GM19455 (cell line): ENCODE results near the gene FABP1.

Experiments used
- ATAC-seq: cut with Tn5 transposase; IDR thresholded peaks from one replicate; pipeline ENCODE4 v1.9.1; 2021; ENCODE audit not compliant: unreplicated experiment

The FABP1 gene

GRCh38 chr2:88085099-88085498 lies 42.8 kb downstream of the FABP1 start:
- no peak for ATAC-seq

- ATAC-seq, result no peak
Measured at GRCh38 chr2:88082781-88083180, 45.1 kb downstream of the FABP1 start.

GRCh38 chr2:88081924-88082608 lies 45.8 kb downstream of the FABP1 start:
- no peak for ATAC-seq

- no peak for ATAC-seq
Measured at GRCh38 chr2:88080545-88080944, 47.3 kb downstream of the FABP1 start.

- no peak for ATAC-seq
Measured at GRCh38 chr2:88078643-88079172, 49.2 kb downstream of the FABP1 start.

- no peak for ATAC-seq
Measured at GRCh38 chr2:88077080-88077479, 50.8 kb downstream of the FABP1 start.

GRCh38 chr2:88074854-88075292 lies 53.0 kb downstream of the FABP1 start:
- no peak for ATAC-seq

- ATAC-seq, result no peak
Measured at GRCh38 chr2:88074150-88074549, 53.7 kb downstream of the FABP1 start.
